HFFc6 (cell line): ENCODE measurements around the gene TANGO2. TPM values are rescaled to one million over a fixed set of nuclear protein-coding genes. Genes with fewer than 3 reads are reported as not detected.

Source experiments
- DNase-seq: peaks from one replicate; pipeline ENCODE4 v3.0.0-alpha.2; 2018
- H3K27ac Mint-ChIP-seq: 2 replicates; pipeline ENCODE4 v1.8.0; 2020; ENCODE audit warnings: mild to moderate bottlenecking, mixed read lengths
- H3K27me3 Mint-ChIP-seq: 2 replicates; pipeline ENCODE4 v1.8.0; 2021; ENCODE audit warnings: mild to moderate bottlenecking, moderate library complexity, mixed read lengths; ENCODE audit not compliant: insufficient read depth
- H3K36me3 Mint-ChIP-seq: 2 replicates; pipeline ENCODE4 v1.8.0; 2021; ENCODE audit warnings: low read depth, mixed read lengths
- H3K4me1 Mint-ChIP-seq: 2 replicates; pipeline ENCODE4 v1.8.0; 2020; ENCODE audit warnings: low read depth, mixed read lengths
- H3K4me3 Mint-ChIP-seq: 2 replicates; pipeline ENCODE4 v1.8.0; 2020; ENCODE audit warnings: mild to moderate bottlenecking, moderate library complexity, mixed read lengths
- H3K9me3 Mint-ChIP-seq: 2 replicates; pipeline ENCODE4 v1.8.0; 2020; ENCODE audit warnings: mild to moderate bottlenecking, mixed read lengths
- total RNA-seq, 6 experiments: library from RNA; stranded (reverse); fragmentation: NEBNext Ultra II Directional; extraction: Animal tissue kit (Norgen Biotek cat#: 25700); gene quantifications; 2 replicates in 1 of 6; 3 replicates in 5 of 6; pipeline ENCODE4 v1.2.3, GENCODE V29; 2021
- TF ChIP-seq, protein P1 (sequence below): fragments of 200-600 bp; sonication (generic); IDR thresholded peaks from 2 replicates; pipeline ENCODE4 v1.5.0; 2021; ENCODE audit warnings: antibody characterized with exemption, mild to moderate bottlenecking

The TANGO2 gene
- total RNA-seq, 6 experiments from 2014 or later: 28.5 to 38.0 (median 34.9) TPM

DNA sequence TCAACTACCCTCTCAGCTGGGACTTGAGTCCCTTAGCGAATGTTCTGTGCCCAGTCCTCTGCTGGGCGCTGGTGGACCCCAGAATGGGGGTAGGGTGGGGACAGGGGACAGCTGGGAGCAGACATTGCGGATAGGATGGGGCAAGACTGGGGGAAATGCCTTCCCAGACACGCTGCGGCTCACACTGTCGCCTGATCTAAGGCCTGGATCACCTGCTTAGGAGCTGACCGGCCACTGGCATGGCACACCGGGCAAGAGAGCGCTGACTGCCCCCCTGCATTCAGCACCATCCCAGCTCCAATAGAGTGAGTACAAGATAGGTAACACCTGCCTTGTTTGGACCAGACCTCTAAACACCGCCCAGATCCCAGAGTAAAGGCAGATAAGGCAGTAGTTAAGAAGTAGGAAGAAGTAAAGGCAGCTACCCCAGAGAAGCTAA is 5.7 kb upstream of the TANGO2 start:
- no peaks in the 10 kb centered on the region for H3K36me3 Mint-ChIP-seq
- no peak overlapping the region for H3K27ac Mint-ChIP-seq
- peaks cover under 1% of the 10 kb centered on the region; the same call in 1 of the 2 replicates for H3K4me1 Mint-ChIP-seq
- no peaks in the 10 kb centered on the region for H3K9me3 Mint-ChIP-seq
- peak overlapping the region; percentile 7; the same call in 1 of the 2 replicates for H3K4me3 Mint-ChIP-seq
- TF ChIP-seq, protein P1, sequence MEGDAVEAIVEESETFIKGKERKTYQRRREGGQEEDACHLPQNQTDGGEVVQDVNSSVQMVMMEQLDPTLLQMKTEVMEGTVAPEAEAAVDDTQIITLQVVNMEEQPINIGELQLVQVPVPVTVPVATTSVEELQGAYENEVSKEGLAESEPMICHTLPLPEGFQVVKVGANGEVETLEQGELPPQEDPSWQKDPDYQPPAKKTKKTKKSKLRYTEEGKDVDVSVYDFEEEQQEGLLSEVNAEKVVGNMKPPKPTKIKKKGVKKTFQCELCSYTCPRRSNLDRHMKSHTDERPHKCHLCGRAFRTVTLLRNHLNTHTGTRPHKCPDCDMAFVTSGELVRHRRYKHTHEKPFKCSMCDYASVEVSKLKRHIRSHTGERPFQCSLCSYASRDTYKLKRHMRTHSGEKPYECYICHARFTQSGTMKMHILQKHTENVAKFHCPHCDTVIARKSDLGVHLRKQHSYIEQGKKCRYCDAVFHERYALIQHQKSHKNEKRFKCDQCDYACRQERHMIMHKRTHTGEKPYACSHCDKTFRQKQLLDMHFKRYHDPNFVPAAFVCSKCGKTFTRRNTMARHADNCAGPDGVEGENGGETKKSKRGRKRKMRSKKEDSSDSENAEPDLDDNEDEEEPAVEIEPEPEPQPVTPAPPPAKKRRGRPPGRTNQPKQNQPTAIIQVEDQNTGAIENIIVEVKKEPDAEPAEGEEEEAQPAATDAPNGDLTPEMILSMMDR: no peak
- H3K27me3 Mint-ChIP-seq: peaks cover 11% of the 10 kb centered on the region
- DNase-seq: no peak

DNA sequence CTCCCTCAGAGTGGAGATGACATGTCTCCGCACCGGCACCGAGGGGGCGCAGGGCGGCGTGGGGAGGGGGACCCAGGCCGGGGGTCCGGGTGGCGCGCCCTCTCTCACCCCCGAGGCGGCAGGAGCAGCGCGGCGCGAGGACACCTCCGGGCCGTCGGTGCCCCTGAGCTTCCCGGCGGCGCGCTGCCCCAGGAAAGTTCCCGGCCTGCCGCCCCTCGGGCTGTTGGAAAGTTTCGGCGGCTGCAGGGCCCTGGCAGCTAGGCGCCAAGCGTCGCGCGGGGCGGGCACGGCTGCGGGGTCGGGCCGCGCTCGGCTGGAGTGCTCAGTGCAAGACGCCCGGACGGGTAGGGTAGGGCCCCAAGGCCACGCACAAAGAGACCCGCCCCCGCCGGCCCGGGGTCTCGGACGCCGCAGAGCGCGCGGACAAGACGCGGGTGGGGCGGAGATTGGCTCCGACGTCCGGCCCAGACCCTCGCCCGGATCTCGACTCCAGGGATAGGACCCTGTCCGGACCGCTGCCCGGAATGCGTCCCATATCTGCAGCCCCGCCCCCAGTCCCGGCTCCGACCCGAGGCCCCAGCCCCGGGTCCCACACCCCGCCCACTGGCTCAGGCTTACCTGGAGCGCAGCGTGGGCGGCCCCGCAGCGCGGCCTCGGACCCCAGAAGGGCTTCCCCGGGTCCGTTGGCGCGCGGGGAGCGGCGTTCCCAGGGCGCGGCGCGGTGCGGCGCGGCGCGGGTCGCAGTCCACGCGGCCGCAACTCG is 4.8 kb upstream of the TANGO2 start:
- DNase-seq: no peak
- H3K4me3 Mint-ChIP-seq: no peak overlapping the region; the same call in 1 of the 2 replicates
- H3K27me3 Mint-ChIP-seq: peaks cover 11% of the 10 kb centered on the region

DNA sequence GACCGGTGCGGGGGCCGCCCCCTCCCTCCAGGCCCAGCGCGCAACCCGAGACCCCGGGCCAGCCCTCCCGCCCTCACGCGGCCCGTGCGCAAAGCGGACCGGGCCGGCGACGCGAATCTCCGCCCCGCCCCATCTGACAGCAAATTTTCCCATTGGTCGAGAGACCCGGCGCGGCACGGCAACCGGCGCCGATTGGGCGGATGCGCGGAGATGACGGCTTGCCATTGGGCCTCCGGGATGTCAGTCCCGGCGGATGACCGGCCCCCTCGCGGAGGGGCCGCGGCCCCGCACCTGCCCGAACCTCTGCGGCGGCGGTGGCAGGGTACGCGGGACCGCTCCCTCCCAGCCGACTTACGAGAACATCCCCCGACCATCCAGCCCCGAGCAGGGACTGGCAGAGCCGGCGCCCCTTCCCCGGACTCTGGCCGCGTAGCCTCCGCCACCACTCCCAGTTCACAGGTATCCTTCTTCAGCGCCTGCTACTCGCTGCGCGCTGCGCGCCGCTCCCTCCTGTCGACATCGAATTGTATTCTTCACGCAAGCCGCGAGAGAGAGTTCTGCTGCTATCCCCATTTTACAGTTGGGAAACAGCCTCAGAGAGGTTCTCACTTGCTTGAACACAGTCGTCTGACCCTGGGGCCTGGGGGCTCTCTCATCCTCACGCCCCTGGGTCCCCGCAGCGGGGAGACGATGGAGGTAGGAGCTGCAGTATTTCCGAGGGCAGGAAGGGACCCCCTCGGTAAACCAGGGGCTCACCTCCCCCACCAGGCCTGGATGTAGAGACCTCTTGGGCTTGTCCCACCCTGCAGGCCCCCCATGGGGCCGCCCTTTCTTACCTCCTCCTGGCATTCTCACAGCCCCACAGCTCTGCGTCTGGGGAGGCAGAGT is 3.9 kb upstream of the TANGO2 start, which contains the start of gene ARVCF:
Gene ARVCF (minus strand): TSS at position 90 of the 888 bp plus-strand sequence. CDS start 26,029 bp downstream, outside the sequence.
- H3K27me3 Mint-ChIP-seq: peaks cover 14% of the 10 kb centered on the region
- H3K4me1 Mint-ChIP-seq: peaks cover 11% of the 10 kb centered on the region

More for the DNA sequence above, 4.8 kb upstream of the TANGO2 start:
- Mint-ChIP-seq H3K4me1 (peaks cover 6% of the 10 kb centered on the region; the same call in 1 of the 2 replicates), H3K27ac (no peak overlapping the region), H3K36me3 (no peaks in the 10 kb centered on the region), H3K9me3 (no peaks in the 10 kb centered on the region)
- TF ChIP-seq, protein P1: no peak

DNA sequence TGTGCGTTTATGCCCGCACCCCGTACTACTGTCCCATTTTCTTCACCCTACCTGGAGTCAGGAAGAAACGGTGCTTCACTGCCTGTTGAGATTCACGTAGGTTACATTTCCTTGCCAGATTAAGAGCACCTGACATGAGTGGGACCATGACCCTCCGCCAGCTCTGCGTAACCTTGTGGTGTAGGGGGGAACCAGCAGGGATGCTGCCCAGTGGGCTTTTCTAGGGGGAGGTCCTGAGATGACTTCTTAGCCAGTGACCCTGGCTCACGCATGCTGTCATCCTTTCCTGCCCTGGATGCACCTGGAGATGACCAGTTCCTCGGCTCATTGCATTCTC is 3.3 kb upstream of the TANGO2 start:
- Mint-ChIP-seq H3K4me3 (peak overlapping the region; percentile 40), H3K27ac (no peak overlapping the region), H3K4me1 (peaks cover 17% of the 10 kb centered on the region), H3K36me3 (no peaks in the 10 kb centered on the region), H3K9me3 (no peaks in the 10 kb centered on the region), H3K27me3 (peaks cover 15% of the 10 kb centered on the region)
- TF ChIP-seq, protein P1: no peak
- DNase-seq: no peak

More for the DNA sequence above, 3.9 kb upstream of the TANGO2 start, which contains the start of gene ARVCF:
- no peaks in the 10 kb centered on the region for H3K36me3 Mint-ChIP-seq
- peak; percentile 82 for DNase-seq
- no peak within 1 kb of the TSS for H3K27ac Mint-ChIP-seq
- H3K4me3 Mint-ChIP-seq: peak within 1 kb of the TSS; percentile 79
- TF ChIP-seq, protein P1: peak; percentile 47
- no peaks in the 10 kb centered on the region for H3K9me3 Mint-ChIP-seq

DNA sequence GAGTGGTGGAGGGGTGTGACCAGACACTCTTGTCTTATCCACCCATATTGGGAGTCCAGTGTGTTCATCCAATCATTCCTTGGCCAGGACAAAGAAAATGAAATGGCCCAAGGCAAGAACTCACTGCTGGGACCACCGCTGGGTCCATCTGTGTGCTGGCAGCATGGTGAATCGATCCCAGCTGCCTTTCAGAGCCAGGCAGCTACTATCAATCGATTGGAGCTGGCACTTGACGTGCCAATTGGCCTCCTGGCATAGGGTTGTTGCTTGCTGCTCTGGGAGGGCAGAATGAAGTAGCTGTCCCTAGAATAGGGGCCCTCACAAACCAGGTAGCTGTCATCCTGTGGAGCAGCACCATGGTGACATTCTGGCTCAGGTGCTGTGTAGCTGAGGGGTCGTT is 2.9 kb upstream of the TANGO2 start:
- Mint-ChIP-seq H3K27me3 (peaks cover 15% of the 10 kb centered on the region), H3K36me3 (no peaks in the 10 kb centered on the region), H3K27ac (no peak overlapping the region), H3K4me1 (peaks cover 18% of the 10 kb centered on the region), H3K9me3 (no peaks in the 10 kb centered on the region), H3K4me3 (no peak overlapping the region)
- DNase-seq: no peak
- TF ChIP-seq, protein P1: no peak
